ENCODE data around the gene PFKP.

GRCh38 chr10:3037182-3037581, 30.2 kb upstream of the PFKP start:
- TF ChIP-seq POLR2A (IDR thresholded peaks at IDR 0.05; ENCODE audit: low read length) = no peak
- no peak for TF ChIP-seq GATA1 (IDR thresholded peaks at IDR 0.05; ENCODE audit: low read depth, low read length)
